Measurements from ENCODE around the gene AGPAT1.

DNA sequence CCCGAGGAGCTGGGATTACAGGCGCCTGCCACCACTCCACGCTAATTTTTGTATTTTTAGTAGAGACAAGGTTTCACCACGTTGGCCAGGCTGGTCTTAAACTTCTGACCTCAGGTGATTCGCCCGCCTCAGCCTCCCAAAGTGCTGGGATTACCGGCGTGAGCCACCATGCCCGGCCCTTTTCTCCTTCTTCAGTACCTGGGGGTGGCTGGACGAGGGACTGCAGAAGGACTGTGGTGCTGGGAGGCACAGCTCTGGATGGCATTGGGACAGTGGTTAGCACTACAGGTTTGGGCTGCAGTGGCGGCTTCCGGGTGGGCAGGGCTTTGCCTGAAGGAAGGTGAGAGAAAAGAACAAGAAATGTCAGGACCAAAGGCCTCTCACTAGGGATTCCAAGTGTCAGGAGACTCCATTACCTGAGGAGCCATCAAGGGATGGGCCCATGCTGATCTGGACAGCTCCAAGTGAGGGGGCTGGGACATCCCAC lies 55.3 kb downstream of the AGPAT1 start:
- TF ChIP-seq, protein P1, sequence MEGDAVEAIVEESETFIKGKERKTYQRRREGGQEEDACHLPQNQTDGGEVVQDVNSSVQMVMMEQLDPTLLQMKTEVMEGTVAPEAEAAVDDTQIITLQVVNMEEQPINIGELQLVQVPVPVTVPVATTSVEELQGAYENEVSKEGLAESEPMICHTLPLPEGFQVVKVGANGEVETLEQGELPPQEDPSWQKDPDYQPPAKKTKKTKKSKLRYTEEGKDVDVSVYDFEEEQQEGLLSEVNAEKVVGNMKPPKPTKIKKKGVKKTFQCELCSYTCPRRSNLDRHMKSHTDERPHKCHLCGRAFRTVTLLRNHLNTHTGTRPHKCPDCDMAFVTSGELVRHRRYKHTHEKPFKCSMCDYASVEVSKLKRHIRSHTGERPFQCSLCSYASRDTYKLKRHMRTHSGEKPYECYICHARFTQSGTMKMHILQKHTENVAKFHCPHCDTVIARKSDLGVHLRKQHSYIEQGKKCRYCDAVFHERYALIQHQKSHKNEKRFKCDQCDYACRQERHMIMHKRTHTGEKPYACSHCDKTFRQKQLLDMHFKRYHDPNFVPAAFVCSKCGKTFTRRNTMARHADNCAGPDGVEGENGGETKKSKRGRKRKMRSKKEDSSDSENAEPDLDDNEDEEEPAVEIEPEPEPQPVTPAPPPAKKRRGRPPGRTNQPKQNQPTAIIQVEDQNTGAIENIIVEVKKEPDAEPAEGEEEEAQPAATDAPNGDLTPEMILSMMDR (conservative IDR thresholded peaks at IDR 0.05): no peak
- no peak for TF ChIP-seq EZH2 (IDR thresholded peaks at IDR 0.05; ENCODE audit: low read depth)
